Cardiac muscle cell (in vitro differentiated cells and primary cell): ENCODE results near the gene SYT9. TPM values are rescaled to one million over a fixed set of nuclear protein-coding genes. Genes with fewer than 3 reads are reported as not detected.
A peak's percentile ranks its signal among the peaks of the same experiment; 100 is the strongest.

Source experiments
- DNase-seq, 2 donors: peaks; one replicate each; pipeline versions ENCODE4 v3.0.0 to v3.0.0-alpha.2; 2010 to 2017; ENCODE audit warnings: low read depth in 1 of 2, low spot score in 1 of 2
- H3K27ac ChIP-seq: fragments of 200-600 bp; sonication (generic); 2 replicates; pipeline ENCODE4 v1.5.1; 2016
- H3K27me3 ChIP-seq: fragments of 200-600 bp; sonication (generic); 2 replicates; pipeline ENCODE4 v1.6.0; 2016; ENCODE audit warnings: control low read depth
- H3K36me3 ChIP-seq: fragments of 200-600 bp; sonication (generic); 2 replicates; pipeline ENCODE4 v1.5.1; 2016; ENCODE audit warnings: control low read depth
- H3K4me1 ChIP-seq: fragments of 200-600 bp; sonication (generic); 2 replicates; pipeline ENCODE4 v1.8.1; 2017; ENCODE audit warnings: low read depth, mild to moderate bottlenecking, mixed run types
- H3K4me3 ChIP-seq: fragments of 200-600 bp; sonication (generic); 2 replicates; pipeline ENCODE4 v1.5.1; 2016; ENCODE audit warnings: mild to moderate bottlenecking
- H3K9me3 ChIP-seq: fragments of 200-600 bp; sonication (generic); 2 replicates; pipeline ENCODE4 v1.5.1; 2017; ENCODE audit warnings: low read depth, mild to moderate bottlenecking, control low read depth
- CTCF ChIP-seq: IDR thresholded peaks from 2 replicates; pipeline ENCODE4 v1.5.1; 2012; ENCODE audit warnings: low read depth, mild to moderate bottlenecking, low read length
- polyA plus RNA-seq: library from polyadenylated mRNA; unstranded; fragments of >200 nt; fragmentation: Nextera tagmentation; extraction: Ambion mirVana; gene quantifications from 2 replicates; pipeline ENCODE4 v1.2.1, GENCODE V29; 2016
- total RNA-seq: library from RNA; depleted of rRNA; stranded (reverse); fragments of >200 nt; gene quantifications from 2 replicates; pipeline ENCODE4 v1.2.3, GENCODE V29; 2016

Gene SYT9
- total and polyA plus RNA-seq, 2 experiments from 2014 or later = 1.3 to 2.2 TPM

DNA sequence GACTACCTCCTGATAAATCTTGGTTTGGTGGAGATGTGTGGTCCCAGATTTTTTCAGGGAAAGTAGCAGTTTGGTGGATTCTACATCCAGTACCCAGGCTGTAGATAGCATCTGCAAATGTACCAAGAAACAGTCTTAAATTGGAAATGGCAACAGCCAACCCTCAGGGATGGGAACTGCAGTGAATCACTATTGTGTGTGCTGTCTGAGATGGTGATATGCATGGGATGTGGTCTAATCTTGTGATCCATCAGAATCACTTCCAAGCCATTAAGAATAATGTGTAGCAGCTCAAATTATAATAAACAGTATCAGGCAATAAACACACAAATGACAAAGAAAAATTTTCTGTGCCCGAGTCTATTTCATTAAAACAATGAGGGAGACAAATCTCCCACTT, 237.0 kb downstream of the SYT9 start:
- H3K27me3 ChIP-seq = no peaks in the 10 kb centered on the region
- H3K4me3 ChIP-seq = no peak overlapping the region
- H3K9me3 ChIP-seq = no peaks in the 10 kb centered on the region
- no peak for TF ChIP-seq CTCF
- no peak for DNase-seq
- peaks cover 9% of the 10 kb centered on the region for H3K4me1 ChIP-seq
- H3K36me3 ChIP-seq = no peaks in the 10 kb centered on the region
- no peak overlapping the region for H3K27ac ChIP-seq

DNA sequence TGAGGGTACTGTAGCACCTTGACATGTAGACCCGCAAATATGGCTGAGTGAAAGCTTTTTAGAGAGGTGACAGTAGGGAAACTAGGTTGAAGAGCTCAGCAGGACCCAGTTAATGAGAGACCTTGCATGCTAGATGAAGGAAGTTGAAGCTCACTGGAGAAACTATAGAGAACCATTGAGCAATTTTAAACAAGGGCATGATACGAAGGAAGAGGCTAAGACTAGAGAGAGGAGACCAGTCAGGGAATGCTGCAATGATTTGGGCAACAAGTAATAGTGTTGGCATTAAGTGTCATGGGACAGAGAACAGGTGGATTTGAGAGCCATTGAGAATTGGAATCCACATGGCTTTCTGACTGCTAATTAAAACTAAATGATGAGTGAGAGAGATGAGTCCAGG, 237.7 kb downstream of the SYT9 start:
- no peak for TF ChIP-seq CTCF
- DNase-seq = no peak
- H3K27me3 ChIP-seq = no peaks in the 10 kb centered on the region
- peaks cover 9% of the 10 kb centered on the region for H3K4me1 ChIP-seq
- H3K27ac ChIP-seq = no peak overlapping the region
- H3K9me3 ChIP-seq = no peaks in the 10 kb centered on the region
- H3K4me3 ChIP-seq = no peak overlapping the region
- H3K36me3 ChIP-seq = no peaks in the 10 kb centered on the region

DNA sequence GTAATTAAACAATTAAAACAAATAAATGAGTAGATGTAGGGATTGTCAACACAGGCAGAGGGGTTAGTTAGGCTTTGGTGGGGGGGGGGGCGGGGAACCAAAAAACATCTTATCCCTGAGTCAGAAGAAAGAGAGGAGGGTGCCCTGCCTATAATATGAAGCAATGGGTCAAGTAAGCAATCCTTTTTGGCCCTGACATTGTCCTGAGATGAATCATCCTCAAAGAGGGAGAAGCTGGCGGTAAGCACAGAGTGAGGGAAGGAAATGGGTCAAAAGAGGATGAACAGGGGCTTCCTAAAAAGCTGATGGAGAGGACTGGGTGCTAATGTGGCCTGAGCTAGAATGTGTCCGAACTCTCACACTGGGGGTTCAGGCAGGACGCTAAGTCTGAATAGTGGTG, 238.3 kb downstream of the SYT9 start:
- no peaks in the 10 kb centered on the region for H3K9me3 ChIP-seq
- peaks cover 5% of the 10 kb centered on the region for H3K4me1 ChIP-seq
- H3K27me3 ChIP-seq = no peaks in the 10 kb centered on the region
- H3K4me3 ChIP-seq = no peak overlapping the region
- DNase-seq = peak in 1 of 2 donors; percentile 67
- H3K27ac ChIP-seq = no peak overlapping the region
- no peaks in the 10 kb centered on the region for H3K36me3 ChIP-seq
- no peak for TF ChIP-seq CTCF

DNA sequence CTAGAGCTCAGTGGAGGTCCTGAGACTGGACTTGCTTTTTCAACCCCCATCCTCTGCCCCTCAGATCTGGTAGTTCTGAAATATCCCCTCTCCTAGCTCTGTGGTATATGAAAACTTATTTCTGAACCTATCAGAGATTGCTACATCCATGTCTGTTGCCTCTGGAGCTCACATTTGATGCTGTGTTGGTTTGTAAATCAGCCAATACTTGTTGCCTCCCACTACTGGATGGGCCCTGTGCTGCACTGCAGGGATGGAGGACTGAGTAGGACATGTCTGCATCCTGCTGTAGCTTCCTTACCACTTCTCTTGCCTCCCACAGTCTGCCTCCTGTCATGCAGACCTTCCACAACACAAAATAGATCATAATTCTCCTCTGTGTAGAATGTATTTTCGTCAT, 238.8 kb downstream of the SYT9 start:
- Histone ChIP-seq H3K4me3 (no peak overlapping the region), H3K4me1 (peaks cover 3% of the 10 kb centered on the region), H3K27me3 (no peaks in the 10 kb centered on the region), H3K27ac (no peak overlapping the region), H3K9me3 (no peaks in the 10 kb centered on the region), H3K36me3 (no peaks in the 10 kb centered on the region)
- TF ChIP-seq CTCF = no peak
- peak in 1 of 2 donors; percentile 45 for DNase-seq

DNA sequence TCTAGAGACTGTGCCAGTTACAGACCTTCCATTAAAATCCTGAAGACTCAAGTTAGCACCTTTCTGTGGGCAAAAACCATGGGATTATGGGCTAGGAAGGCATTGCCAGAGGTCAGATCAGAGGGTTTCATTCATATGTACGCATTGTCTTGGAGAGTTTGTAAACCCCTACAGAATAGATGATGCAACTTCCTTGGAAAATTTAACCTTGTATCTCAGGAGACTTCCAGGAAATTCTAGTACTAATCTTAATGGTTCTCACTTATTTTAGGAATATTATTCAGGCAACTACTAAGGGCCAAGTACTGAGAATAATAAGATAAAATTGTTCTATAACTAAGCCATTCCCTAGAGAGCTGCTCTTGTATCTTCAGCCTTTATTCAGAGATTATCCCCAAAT, 240.5 kb downstream of the SYT9 start:
- Histone ChIP-seq H3K4me1 (peaks cover 2% of the 10 kb centered on the region), H3K9me3 (no peaks in the 10 kb centered on the region), H3K4me3 (no peak overlapping the region), H3K27ac (no peak overlapping the region), H3K27me3 (no peaks in the 10 kb centered on the region), H3K36me3 (no peaks in the 10 kb centered on the region)
- DNase-seq = peak in 1 of 2 donors; percentile 14
- no peak for TF ChIP-seq CTCF

DNA sequence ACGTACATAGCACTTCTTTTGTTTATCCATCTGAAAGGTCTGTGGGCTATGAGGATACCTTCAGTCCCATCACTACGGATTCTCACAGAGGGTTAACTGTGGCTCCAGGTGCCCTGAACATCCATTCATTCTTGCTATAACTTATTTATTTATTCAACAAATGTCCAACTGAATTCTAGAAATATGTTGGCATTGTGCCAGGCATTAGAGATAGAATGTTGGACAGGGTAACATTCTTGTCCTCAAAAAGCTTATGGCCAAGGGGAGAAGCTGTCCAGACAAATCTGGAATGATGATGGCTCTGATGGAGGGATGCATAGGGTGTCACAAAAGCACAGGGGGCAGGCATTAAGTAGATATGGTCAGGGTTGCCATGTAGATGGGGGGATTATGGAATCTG, 242.0 kb downstream of the SYT9 start:
- Histone ChIP-seq H3K4me3 (no peak overlapping the region), H3K27ac (no peak overlapping the region), H3K27me3 (no peaks in the 10 kb centered on the region), H3K36me3 (no peaks in the 10 kb centered on the region), H3K9me3 (no peaks in the 10 kb centered on the region), H3K4me1 (no peaks in the 10 kb centered on the region)
- TF ChIP-seq CTCF = no peak
- DNase-seq = no peak
